GM21447 (cell line): ENCODE results near the gene ABCC8.
"Not testable (repeated sequence)": the region's sequence is repeated elsewhere in the genome, so short reads cannot be mapped to it uniquely, and the experiment has no call there.

Experiments
- ATAC-seq: cut with Tn5 transposase; IDR thresholded peaks from one replicate; pipeline ENCODE4 v1.9.1; 2021; ENCODE audit not compliant: unreplicated experiment

ABCC8 gene

GRCh38 chr11:17431139-17431538 lies 45.5 kb downstream of the ABCC8 start:
- no peak for ATAC-seq

GRCh38 chr11:17430616-17431015 lies 46.0 kb downstream of the ABCC8 start:
- ATAC-seq = no peak

- no peak for ATAC-seq
Measured at GRCh38 chr11:17428925-17429324, 47.7 kb downstream of the ABCC8 start.

- ATAC-seq = no peak
Measured at GRCh38 chr11:17428261-17428660, 48.4 kb downstream of the ABCC8 start.

- ATAC-seq = not testable (repeated sequence)
Measured at GRCh38 chr11:17426233-17426632, 50.4 kb downstream of the ABCC8 start.

- ATAC-seq = no peak
Measured at GRCh38 chr11:17423533-17424310, 52.9 kb downstream of the ABCC8 start.

- no peak for ATAC-seq
Measured at GRCh38 chr11:17421781-17422180, 54.9 kb downstream of the ABCC8 start.

- ATAC-seq = no peak
Measured at GRCh38 chr11:17418444-17419081, 58.1 kb downstream of the ABCC8 start.

- no peak for ATAC-seq
Measured at GRCh38 chr11:17416492-17416891, 60.2 kb downstream of the ABCC8 start.

GRCh38 chr11:17415523-17416104 lies 61.0 kb downstream of the ABCC8 start:
- ATAC-seq = no peak

- ATAC-seq = no peak
Measured at GRCh38 chr11:17414992-17415391, 61.7 kb downstream of the ABCC8 start.

GRCh38 chr11:17414317-17414737 lies 62.3 kb downstream of the ABCC8 start:
- no peak for ATAC-seq

GRCh38 chr11:17413414-17414316 lies 63.0 kb downstream of the ABCC8 start:
- ATAC-seq = no peak

- ATAC-seq = no peak
Measured at GRCh38 chr11:17412488-17413180, 64.0 kb downstream of the ABCC8 start.

GRCh38 chr11:17411418-17411817 lies 65.2 kb downstream of the ABCC8 start:
- no peak for ATAC-seq

- no peak for ATAC-seq
Measured at GRCh38 chr11:17410606-17411379, 65.9 kb downstream of the ABCC8 start.

GRCh38 chr11:17408641-17409040 lies 68.0 kb downstream of the ABCC8 start:
- no peak for ATAC-seq

- no peak for ATAC-seq
Measured at GRCh38 chr11:17408026-17408425, 68.6 kb downstream of the ABCC8 start.

- ATAC-seq = no peak
Measured at GRCh38 chr11:17407575-17407974, 69.1 kb downstream of the ABCC8 start.

- ATAC-seq = no peak
Measured at GRCh38 chr11:17406818-17407149, 69.9 kb downstream of the ABCC8 start.
